GM21717 (cell line): Measurements from ENCODE around the gene DNAL1.
"Not testable (repeated sequence)": the region's sequence is repeated elsewhere in the genome, so short reads cannot be mapped to it uniquely, and the experiment has no call there.

ENCODE experiments used
- ATAC-seq: cut with Tn5 transposase; IDR thresholded peaks from one replicate; pipeline ENCODE4 v1.9.1; 2021; ENCODE audit warnings: mild to moderate bottlenecking, moderate library complexity; ENCODE audit not compliant: unreplicated experiment

DNAL1 gene, protein sequence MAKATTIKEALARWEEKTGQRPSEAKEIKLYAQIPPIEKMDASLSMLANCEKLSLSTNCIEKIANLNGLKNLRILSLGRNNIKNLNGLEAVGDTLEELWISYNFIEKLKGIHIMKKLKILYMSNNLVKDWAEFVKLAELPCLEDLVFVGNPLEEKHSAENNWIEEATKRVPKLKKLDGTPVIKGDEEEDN

GRCh38 chr14:73644531-73645247 is at the start of gene DNAL1:
DNAL1 (plus strand) TSS chr14:73644986; CDS start chr14:73645040, 54 bp downstream.
- ATAC-seq = peak; percentile 95

DNA sequence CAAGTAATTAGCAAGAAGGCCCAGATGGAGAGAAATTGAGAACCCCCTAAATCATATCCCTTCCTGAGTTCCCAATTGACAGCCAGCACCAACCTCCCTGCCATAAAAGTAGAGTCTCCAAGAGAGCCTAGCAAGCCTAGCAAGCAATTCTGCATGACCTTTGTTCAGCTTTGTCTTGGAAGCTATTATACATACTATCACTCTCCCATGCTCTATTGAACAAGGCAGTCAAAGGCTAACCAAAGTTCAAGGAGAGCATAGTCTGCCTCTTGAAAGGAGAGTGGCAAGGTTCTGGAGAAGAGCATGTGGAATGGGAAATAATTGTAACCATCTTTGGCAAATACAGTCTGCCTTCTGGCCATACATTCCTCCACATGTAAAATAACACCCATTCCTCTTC is 45.3 kb upstream of the DNAL1 start:
- ATAC-seq = no peak

DNA sequence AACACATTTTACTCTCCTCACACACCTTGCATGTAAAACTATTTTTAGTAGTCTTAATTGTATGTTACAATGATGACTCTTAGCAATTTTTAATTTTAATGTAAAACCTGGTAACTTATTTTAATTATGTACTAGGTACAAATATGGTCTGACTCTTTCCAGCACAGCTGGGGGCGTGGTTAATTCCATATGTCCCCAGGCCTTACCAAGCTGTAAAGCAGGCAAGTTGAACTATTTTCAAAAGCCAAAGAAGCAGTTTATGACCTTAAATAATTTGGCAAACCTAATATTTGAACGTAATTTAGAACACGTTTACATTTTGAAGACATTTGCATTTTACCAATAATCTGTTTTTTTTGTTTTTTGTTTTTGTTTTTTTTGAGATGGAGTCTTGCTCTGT is 41.8 kb upstream of the DNAL1 start:
- no peak for ATAC-seq

- ATAC-seq = no peak
These were observed 38.5 kb upstream of the DNAL1 start for GRCh38 chr14:73606271-73606670.

- ATAC-seq = no peak
These were observed 37.5 kb upstream of the DNAL1 start for GRCh38 chr14:73607241-73607640.

GRCh38 chr14:73610687-73611086 is 34.1 kb upstream of the DNAL1 start:
- ATAC-seq = no peak

DNA sequence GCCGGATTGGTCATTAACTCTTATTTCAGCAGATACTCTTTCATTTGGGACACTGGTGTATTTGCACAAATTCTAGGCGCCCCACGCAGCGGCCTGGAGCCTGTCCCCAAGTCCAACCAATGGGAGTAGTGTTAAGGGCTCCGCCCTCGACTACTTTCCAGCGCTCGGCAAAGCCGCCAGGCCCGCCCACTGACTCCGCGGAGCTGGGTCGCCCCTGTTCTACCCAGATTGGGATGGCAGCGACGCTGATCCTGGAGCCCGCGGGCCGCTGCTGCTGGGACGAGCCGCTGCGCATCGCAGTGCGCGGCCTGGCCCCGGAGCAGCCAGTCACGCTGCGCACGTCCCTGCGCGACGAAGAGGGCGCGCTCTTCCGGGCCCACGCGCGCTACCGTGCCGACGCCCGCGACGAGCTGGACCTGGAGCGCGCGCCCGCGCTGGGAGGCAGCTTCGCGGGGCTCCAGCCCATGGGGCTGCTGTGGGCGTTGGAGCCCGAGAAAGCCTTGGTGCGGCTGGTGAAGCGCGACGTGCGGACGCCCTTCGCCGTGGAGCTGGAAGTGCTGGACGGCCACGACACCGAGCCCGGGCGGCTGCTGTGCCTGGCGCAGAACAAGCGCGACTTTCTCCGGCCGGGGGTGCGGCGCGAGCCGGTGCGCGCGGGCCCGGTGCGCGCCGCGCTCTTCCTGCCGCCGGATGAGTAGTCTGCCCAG is 32.3 kb upstream of the DNAL1 start, which contains the start of gene ACOT6:
TSS of gene ACOT6 (plus strand) at position 179 of the 707 bp plus-strand sequence. CDS start at position 234, 55 bp downstream.
- no peak for ATAC-seq

GRCh38 chr14:73613046-73613383 is 31.8 kb upstream of the DNAL1 start:
- no peak for ATAC-seq

GRCh38 chr14:73613419-73613963 is 31.3 kb upstream of the DNAL1 start:
- no peak for ATAC-seq

DNA sequence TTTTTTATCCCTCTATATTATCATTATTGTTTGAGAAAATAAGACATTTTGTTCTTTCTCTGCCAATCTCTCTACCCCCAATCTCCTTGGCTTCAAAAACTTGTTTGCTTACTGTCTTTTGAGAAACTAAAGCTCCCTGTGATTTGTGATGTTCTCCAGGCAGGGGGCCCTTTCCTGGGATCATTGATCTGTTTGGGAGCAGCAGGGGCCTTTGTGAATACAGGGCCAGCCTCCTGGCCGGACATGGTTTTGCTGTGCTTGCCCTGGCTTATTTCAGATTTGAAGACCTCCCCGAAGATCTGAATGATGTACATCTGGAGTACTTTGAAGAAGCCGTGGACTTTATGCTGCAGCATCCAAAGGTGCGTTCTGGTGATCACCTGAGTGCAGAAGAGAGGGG is 28.0 kb upstream of the DNAL1 start:
- ATAC-seq = no peak

DNA sequence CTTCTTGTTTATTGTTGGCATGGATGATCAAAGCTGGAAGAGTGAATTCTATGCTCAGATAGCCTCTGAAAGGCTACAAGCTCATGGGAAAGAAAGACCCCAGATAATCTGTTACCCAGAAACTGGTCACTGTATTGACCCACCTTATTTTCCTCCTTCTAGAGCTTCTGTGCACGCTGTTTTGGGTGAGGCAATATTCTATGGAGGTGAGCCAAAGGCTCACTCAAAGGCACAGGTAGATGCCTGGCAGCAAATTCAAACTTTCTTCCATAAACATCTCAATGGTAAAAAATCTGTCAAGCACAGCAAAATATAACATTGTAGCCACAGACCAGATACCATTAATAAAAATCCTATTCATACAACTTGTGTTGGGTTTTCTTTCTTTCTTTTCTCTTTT is 25.3 kb upstream of the DNAL1 start:
- ATAC-seq = no peak

DNA sequence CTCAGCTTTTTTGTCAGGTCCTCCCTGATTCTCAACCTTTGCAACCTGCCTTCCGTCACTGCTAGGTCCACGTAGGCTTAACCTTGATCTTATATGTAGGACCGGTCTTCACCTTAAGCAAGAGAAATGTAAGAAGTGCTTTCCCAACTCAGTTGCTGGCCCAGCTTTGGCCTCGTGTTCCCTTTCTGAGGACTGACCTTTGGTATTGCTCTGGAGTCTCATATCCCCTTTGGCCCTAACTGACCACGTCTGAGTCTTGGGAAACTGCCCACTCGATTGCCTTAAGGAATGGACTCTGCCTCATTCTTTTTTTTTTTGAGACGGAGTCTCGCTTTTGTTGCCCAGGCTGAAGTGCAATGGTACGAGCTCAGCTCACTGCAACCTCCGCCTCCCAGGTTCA is 24.5 kb upstream of the DNAL1 start:
- ATAC-seq = no peak

DNA sequence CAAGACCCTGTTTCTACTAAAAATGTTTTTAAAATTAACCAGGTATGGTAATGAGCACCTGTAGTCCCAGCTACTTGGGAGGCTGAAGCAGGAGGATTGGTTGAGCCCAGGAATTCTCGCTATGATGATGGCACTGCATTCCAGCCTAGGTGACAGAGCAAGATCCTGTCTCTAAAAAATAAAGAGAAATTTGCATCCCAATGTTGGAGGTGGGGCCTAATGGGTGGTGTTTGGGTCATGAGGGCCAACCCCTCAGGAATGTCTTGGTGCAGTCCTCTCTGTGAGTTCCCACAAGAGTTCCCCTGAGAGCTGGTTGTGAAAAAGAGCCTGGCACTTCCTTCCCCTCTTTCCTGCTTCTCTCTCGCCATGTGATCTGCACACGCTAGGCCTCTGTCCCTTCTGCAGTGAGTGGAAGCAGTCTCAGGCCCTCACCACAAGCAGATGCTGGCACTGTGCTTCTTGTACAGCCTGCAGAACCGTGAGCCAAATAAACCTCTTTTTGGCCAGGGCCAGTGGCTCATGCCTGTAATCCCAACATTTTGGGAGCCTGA is 21.2 kb upstream of the DNAL1 start:
- no peak for ATAC-seq

- ATAC-seq = no peak
These were observed 19.1 kb upstream of the DNAL1 start for GRCh38 chr14:73625706-73626105.

DNA sequence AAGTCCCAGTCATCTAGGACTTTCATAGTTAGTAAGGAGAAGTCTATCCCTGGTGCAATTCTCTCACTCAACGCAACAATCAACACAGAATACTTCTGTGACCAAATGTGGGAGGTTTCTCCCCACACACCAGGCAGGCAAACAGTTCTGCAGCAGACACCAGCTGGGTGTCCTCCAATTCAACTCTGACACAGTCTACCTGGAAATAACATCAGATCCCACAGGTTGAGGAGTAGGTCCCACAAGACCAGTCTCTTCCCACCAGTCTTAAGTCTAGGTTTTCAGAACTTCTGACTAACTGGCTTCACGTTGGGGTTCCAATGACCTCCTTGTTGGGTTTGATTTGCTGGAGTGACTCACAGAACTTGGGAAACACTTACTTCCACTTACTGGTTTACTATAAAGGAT is 17.6 kb upstream of the DNAL1 start:
- ATAC-seq = no peak

- ATAC-seq = no peak
These were observed 14.6 kb upstream of the DNAL1 start for GRCh38 chr14:73630009-73630780.

DNA sequence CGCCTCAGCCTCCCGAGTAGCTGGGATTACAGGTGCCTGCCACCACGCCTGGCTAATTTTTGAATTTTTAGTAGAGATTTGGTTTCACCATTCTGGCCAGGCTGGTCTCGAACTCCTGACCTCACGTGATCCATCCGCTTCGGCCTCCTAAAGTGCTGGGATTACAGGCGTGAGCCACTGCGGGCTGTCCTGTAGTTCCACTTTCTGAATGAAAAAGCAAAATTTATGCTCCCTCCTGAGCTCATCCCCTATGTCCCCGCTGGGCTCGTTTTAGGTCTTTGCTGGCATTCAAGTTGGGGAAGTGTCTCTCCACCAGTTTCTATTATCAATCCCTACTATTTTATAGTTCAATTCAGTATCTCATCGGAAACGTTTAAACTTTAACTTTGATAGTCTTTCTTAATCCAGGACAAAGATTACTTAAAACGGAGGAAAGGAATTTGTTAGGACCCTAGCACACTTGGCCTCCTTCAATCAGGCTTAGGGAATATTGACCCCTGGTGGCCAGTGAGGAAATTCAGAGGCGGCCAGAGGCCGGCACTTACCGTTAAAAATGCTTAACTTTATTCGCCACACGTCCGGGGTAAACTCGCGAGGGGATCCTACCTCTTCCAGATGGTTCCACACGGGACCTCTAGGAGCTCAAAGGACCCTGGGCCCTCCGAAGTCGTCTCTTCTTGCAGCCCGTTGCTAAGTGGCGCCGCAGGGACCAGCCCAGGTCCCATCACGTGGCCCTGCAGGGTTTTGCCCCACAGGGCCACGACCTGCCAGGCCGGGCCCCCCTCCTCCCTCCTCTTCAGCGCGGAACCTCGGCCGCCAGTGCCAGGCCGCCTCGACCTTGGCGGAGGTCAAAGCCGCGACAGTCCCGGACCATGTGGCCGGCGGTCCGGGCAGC is 11.4 kb upstream of the DNAL1 start:
- ATAC-seq = no peak

- ATAC-seq = no peak
These were observed 10.6 kb upstream of the DNAL1 start for GRCh38 chr14:73634011-73634833.

- not testable (repeated sequence) for ATAC-seq
These were observed 8.4 kb upstream of the DNAL1 start for GRCh38 chr14:73636355-73636754.
